Stromal cell of bone marrow (primary cell): ENCODE data around the gene TP53I11.

Source experiments
- DNase-seq: peaks from one replicate; pipeline ENCODE4 v3.0.0-alpha.2; 2012; ENCODE audit warnings: low read depth

The TP53I11 gene

DNA sequence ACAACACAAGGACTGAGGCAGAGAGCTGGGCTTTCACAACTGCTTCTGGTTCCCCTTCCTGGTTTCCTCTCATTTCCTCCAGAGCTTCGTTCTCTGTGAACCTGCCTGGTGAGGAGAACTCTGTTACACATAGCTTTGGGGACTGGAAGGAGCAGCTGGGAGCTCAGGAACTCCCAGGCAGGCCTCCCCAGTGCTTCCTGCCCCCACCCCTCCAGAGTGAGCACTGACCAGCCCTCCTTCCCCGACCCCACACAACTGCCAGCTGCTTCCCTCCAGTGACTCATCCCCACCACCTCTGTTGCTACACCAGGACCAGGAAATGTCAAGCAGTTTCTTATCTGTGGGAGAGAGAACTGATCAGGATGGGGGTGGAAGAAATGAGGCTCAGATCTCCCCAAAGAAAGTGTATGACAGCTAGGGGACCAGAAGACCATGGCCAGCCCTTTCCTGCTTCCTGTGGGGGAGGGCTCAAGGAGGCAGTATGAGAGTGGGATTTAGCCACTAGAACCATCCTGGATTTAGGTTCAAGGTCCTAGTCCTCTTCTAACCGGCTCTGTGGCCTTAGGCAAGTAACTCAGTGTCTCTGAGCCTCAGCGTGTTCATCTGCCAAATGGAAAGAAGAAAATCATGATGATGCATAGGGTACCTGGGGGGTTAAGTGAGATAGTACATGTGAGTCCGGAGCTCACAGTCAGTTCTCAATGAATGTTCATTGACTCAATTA, 4.5 kb upstream of the TP53I11 start:
- peak; percentile 47 for DNase-seq

DNA sequence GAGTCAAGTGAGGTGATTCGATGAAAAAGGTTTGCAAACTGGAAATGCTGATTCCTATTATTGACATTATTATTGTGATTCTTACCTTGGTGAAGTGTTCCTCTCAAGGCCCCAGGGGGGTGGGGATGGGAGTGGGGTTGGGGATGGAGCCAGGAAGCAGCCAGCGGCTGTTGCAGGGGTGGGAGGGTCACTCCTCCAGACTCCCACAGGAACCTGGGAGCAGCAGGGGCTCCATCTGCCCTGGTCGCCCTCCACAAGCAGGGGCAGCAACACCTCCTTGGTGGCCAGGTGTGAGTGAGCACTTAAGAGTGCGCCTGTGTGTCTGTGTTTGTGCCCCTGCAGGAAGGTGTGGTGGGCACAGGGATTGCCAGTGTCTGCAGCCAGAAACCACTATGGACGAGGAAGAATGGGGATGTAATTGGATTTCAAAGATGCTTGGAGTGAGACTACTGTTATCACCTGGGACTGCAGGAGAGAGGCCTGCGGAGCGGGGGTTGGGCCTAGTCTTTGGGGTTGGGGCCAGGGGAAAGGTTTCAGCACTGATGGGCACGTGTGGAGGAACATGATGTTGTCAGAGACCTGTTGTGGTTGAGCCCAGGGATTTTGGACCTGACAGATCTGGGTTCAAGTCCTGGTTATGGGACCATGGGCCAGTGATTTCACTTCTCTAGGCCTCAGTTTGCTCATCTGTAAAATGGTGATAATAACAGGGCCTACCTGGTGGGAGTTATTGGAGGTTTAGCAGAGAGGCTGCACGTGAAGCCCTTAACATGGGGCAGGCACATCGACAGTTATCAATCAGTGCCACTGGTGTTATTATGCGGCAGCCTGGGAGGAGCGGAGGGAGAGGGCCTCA, 3.6 kb upstream of the TP53I11 start:
- no peak for DNase-seq

DNA sequence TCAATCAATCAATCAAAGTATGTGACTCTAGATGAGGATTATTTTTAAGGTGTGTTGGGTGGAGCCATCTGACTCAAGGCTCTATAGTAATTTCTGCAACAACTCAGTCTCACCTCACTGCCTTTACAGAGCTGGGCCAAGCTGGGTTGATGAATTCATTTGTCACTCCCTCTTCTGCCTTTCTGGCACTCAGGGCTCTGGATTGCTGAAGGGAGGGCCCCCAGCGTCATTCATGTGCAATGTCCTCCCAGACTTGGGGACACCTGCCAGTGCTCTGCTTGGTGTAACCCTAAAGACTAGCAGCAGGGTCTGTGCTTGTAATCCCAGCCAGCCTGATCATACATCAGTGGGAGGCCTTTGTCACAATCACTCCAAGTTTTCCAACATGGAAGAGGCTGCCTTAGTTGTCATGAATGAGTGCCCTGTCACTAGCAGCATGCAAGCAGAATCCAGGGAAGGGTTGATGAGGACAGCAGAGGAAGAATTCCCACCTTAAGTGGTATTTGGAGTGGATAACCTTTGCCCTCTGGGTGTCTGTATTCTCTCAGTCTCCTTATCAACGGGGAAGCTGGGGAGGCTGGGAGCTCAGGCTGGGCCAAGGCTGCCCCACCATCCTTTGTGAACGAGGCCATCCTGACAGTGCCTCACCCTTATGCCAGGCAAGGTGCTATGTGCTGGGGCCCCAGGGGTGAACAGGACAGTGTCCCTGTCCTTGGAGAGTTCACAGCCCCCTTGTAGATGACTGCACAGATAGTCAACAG, 2.0 kb upstream of the TP53I11 start:
- no peak for DNase-seq

GRCh38 chr11:44952082-44952481, 1.4 kb upstream of the TP53I11 start:
- DNase-seq: no peak

DNA sequence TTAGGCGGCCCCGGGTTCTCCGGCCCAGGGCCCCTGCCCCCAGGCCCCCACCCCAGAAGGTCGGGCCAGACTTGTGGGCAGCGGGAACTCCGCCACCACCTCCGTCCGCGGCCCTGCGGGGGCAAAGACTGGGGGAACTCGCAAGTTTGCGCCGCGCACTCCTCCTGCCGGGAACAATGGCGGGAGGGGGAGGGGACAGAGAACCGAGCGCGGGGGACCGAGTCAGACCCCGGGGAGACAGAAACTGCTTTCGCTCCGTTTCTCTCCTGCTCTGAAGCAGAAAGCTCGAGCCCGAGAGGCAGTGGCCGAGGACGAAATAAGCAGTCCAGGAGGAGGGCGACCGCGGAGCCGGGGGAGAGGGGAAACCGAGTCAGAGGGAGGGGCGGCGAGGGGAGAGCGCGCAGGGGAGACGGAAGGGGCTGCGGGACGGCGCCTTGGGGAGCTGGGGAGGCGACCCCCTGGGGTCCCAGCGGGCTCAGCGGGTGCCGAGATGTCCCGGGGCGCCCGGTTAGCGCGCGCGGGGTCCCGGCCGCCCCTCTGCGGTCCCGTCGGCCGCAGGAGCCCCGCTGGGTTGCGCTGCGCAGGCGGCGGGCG, 555 bp downstream of the TP53I11 start:
- DNase-seq: no peak

DNA sequence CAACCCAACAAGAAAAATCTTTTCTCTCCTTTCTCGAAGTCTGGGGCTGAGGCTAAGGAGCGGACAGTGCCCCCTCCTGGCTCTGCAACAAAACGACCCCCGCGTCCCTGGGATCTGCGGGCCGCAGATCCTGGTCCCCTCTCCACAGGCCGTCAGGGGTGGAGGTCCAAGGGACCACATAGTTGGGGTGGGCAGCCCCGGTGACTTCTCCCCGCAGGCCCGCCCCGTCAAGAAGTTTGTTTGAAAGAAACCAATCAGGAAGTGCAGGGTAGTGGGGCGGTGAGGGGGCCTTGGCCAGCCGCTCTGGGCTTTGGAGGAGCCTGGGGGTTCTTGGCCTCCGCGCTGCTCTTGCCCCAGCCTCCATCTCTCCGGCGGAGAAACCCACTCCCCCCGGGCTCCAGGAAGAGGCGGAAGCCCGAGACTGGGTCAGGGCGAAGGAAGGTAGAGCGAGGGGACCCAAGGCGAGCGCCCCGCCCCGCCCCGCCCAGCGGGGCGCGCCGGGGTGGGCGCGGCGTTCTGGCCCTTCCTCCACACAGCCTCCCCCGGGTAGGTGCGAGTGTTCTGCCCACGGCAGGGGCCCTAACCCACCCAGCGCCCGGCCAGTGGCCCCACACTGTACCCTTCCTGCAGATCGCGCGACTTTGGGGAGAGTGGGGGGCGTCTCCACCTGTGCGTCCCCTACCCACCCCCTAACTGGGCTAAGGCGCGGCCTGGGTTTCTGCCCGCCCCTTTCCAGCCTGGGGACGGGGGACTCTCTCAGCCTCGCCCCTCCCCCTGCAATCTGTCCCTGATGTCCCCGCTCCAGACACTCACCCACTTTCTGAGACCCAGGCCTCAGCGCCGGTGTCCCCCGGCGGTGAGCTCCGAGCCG, 1.3 kb downstream of the TP53I11 start:
- DNase-seq: no peak

DNA sequence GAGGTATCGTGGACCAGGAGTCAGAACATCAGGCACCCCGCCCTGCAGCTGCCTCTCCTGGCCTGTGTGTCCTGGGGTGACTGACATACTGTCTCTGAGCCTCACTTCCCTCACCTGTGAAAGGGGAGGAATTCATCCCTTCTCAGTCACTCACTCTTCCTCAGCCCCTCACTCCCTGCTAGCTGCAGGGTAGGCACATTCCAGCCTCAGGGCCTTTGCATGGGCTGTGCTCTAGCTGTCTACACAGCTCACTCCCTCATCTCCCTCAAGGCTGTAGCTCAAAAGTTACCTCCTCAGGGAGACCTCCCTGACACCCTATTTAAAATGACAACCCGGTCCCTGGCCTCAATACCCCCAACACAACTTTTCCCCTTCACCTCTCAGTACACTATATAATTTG, 2.5 kb downstream of the TP53I11 start:
- DNase-seq: no peak

DNA sequence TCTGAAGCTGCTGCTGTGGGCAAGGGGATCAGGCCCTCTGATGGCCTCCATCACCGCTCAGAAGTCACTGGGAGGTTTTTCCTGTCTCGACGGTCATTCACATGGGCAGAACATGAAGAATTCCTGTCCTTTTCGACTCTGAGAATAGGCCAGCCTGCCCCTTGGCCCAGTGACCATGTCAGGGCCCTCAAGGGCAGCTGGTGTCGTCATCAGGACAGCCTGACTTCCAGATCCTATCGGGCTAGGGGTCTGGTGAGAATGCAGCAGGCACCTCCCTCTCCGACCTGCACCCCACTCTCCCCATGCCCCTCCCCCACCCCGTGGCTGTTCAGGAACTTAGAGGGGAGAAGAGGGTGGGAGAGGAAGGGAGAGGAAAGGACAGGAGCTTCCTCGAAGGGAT, 3.6 kb downstream of the TP53I11 start:
- no peak for DNase-seq

GRCh38 chr11:44946263-44946662, 4.4 kb downstream of the TP53I11 start:
- peak; percentile 64 for DNase-seq

DNA sequence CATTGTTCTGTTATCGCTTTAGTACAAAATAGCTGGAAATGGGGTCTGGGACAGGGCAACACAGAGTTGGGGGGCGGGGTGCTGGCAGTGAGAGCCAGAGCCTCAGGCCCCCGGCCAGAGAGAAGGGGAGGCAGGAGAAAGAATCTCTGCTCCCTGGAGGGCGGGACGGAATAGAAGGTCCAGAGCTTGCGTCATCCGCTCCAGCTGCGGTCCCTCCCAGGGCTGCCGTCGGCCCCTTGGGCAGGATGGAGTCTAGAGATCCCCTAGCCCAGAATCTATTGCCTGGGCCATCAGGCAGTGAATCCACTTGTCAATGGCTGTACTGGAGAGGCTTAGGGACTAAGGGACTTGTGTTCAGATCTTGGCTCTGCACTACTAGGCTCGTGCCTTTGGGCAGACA, 5.0 kb downstream of the TP53I11 start:
- DNase-seq: no peak

DNA sequence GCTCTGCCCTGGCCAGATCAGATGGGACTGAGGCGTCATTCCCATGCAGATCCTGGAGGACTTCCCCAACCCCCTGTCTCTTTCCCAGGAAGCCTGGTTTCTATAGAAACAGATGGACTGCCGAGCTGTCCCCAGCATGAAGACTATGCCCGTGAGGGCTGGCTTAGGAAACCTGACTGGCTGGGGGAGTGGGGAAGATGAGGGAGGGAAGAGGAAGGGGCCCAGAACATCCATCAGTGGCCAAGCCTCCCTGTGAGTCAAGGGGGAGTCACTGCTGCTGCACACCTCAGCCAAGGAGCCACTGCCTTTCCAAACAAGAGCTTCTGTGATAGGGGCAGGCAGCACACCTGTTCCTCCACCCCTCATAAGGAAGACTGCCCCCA, 5.8 kb downstream of the TP53I11 start:
- no peak for DNase-seq

DNA sequence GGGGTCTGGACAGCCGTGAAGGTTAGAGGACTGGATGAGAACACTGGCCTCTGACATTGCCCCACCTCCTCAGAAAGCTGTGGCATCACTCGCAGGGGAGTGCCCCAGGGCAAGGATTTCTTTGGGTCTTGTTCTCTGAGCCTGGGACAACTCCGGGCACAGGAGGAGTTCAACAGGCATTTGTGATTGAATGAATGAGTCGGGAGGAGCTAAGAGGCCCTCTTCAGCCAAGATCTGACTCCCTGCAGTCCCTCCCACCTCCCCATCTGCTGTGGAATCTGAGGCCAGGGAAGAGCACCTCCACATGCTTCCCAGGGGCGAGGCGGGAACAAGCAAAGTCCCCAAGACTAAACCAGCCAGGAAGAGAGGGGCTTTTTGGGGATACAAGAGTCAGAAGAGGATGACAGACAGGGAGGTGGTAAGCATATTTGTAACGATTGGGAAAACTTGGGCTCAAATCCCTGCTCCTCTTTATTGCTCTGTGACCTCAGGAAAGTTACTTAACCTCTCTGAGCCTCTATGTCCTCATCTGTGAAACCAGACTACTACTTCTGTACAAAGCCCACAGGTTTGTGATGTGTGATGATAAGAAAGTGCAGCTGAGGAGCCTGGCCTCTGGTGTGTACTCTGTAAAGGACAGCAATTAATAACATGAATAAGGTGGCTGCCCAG, 6.4 kb downstream of the TP53I11 start:
- DNase-seq: no peak

DNA sequence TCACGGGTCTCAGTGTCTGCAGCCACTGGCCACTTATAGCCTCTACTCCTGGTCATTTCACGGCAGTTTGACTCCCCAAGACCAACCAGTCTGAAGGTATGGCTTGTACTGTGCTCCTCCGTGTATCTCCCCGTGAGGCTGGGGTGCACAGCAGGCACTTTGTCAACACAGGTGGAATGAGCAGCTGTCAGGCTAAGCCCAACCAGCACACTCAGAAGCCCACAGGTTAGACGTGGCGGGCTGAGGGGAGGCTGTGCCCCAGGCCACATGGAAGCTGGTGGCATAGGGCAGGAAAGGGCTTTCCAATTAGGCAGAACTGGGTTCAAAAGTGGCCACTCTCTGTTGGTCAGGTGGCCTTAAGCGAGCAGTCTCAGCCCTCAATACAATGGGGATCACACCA, 7.0 kb downstream of the TP53I11 start:
- DNase-seq: no peak

DNA sequence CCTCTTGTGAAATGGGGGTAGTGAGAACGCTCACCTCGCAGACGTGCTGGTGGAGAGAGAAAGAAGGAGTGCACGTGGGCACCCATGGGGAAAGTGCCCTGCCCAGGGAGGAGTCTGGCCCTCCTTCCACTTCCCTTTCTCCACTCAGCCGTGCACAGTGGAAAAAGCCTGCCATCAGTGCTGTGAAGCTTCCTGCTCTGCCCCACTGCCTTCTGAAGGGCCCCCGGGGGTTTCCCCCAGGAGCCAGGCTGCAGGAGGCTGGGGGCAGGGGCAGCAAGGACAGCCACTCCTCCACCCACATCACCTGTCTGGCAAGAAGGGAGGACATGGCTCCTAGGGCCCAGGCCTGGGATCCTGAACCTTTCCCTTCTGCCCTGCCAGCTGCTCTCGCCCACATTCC, 7.6 kb downstream of the TP53I11 start:
- no peak for DNase-seq

DNA sequence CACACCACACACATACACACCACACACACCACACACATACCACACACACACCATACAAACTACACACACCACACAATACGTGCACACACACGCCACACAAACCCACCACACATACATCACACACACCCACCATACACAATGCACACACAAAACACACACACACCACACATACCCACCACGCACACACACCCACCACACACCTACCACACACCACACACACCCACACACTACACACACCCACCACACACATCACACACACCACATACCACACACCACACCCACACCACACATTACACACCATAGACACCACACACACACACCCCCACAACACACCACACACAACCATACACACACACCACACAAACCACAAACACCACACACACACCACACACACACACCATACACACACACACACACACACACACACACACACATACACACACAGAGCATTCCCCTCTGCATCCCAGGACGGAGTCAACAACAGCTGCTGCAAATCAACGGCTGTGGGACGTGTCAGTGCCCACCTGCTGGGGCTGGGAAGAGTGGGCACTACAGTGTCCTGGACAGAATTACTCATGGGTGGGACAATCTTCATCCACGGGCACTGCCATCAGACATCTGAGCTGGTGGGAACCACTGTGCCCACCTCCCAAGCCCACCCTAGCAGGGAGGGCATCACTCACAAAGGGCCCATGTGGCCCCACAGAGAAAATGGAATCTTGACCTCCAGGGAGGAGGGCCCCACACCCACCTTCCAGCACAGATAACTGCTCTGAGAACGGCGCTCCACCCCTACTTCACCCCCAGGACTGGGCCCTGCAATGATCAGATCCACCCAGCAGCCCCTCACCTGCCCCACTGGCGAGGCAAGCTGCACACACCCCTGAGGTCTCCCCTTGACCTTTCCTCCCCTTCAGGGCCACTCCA, 8.4 kb downstream of the TP53I11 start:
- no peak for DNase-seq

- no peak for DNase-seq
Measured at GRCh38 chr11:44941259-44942021, 9.2 kb downstream of the TP53I11 start.

- no peak for DNase-seq
Measured at GRCh38 chr11:44940835-44941234, 9.8 kb downstream of the TP53I11 start.

DNA sequence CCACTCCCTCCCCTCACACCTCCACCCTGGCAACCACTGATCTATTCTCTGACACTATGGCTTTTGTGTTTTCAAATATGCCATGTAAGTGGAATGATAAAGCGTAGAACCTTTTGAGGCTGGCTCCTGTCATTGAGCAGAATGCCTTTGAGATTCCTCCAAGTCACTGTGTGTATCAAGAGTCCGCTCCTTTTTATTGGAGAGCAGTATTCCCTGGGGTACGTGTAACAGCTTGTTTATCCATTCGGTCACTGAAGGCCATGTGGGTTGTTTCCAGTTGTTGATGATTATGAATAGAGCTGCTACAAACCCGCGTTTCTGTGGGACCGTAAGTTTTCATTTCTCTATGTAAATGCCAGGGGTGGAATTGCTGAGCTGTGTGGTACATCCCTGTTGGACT, 10.3 kb downstream of the TP53I11 start:
- no peak for DNase-seq
